Neural cell (in vitro differentiated cells): ENCODE measurements around the gene PAK5. TPM values are rescaled to one million over a fixed set of nuclear protein-coding genes. Genes with fewer than 3 reads are reported as not detected.

Experiments used
- H2AFZ ChIP-seq: fragments of 200-600, 300-800 bp; sonication (generic), shearing (Covaris generic); 2 replicates; pipeline ENCODE4 v1.6.0; 2014; ENCODE audit warnings: low read depth, mild to moderate bottlenecking, antibody characterized with exemption, low read length, moderate library complexity
- H3F3A ChIP-seq: fragments of 200-600 bp; shearing (Covaris generic); 2 replicates; pipeline ENCODE4 v1.6.1; 2016; ENCODE audit warnings: mild to moderate bottlenecking, moderate library complexity, mixed read lengths, antibody characterized with exemption, low read length; ENCODE audit not compliant: insufficient read depth, poor library complexity, severe bottlenecking
- H3K27ac ChIP-seq: fragments of 200-600, 300-800 bp; sonication (generic), shearing (Covaris generic); 2 replicates; pipeline ENCODE4 v1.5.1; 2014; ENCODE audit warnings: mild to moderate bottlenecking, low read length, moderate library complexity
- H3K27me3 ChIP-seq: fragments of 300-800, 200-600 bp; sonication (generic), shearing (Covaris generic); 2 replicates; pipeline ENCODE4 v1.6.0; 2014; ENCODE audit warnings: mild to moderate bottlenecking, low read depth, low read length, moderate library complexity; ENCODE audit not compliant: insufficient read depth
- H3K36me3 ChIP-seq: fragments of 300-800, 200-600 bp; sonication (generic), shearing (Covaris generic); 2 replicates; pipeline ENCODE4 v1.5.1; 2014; ENCODE audit warnings: mild to moderate bottlenecking, antibody characterized with exemption, low read length, moderate library complexity; ENCODE audit not compliant: insufficient read depth
- H3K4me2 ChIP-seq: fragments of 300-800, 200-600 bp; sonication (generic), shearing (Covaris generic); 2 replicates; pipeline ENCODE4 v1.6.0; 2014; ENCODE audit warnings: mild to moderate bottlenecking, low read length
- H3K4me3 ChIP-seq: fragments of 300-800, 200-600 bp; sonication (generic), shearing (Covaris generic); 2 replicates; pipeline ENCODE4 v1.5.1; 2014; ENCODE audit warnings: mild to moderate bottlenecking, low read length, moderate library complexity
- H3K79me2 ChIP-seq: fragments of 200-600 bp; shearing (Covaris generic); replicated peaks from 2 replicates; pipeline ENCODE4 v1.6.0; 2014; ENCODE audit warnings: mild to moderate bottlenecking, low read length, moderate library complexity; ENCODE audit not compliant: insufficient read depth
- H3K9ac ChIP-seq: fragments of 300-800, 200-600 bp; sonication (generic), shearing (Covaris generic); 2 replicates; pipeline ENCODE4 v1.6.1; 2016; ENCODE audit warnings: mild to moderate bottlenecking, low read length, mixed read lengths
- H3K9me2 ChIP-seq: fragments of 200-600 bp; shearing (Covaris generic); 2 replicates; pipeline ENCODE4 v1.6.1; 2016; ENCODE audit warnings: mild to moderate bottlenecking, low read length, mixed read lengths; ENCODE audit not compliant: insufficient read depth
- H3K9me3 ChIP-seq: fragments of 200-600, 300-800 bp; sonication (generic), shearing (Covaris generic); 2 replicates; pipeline ENCODE4 v1.6.1; 2016; ENCODE audit warnings: mild to moderate bottlenecking, mixed run types, low read length, moderate library complexity, mixed read lengths
- H4K20me1 ChIP-seq: fragments of 200-600 bp; shearing (Covaris generic); 2 replicates; pipeline ENCODE4 v1.6.1; 2016; ENCODE audit warnings: mild to moderate bottlenecking, mixed run types; ENCODE audit not compliant: insufficient read depth
- CTCF ChIP-seq: fragments of 450-650 bp; IDR thresholded peaks from 2 replicates; pipeline ENCODE4 v1.5.1; 2014; ENCODE audit warnings: antibody characterized with exemption, mild to moderate bottlenecking, moderate library complexity; ENCODE audit not compliant: poor library complexity, severe bottlenecking
- EP300 ChIP-seq: fragments of 450-650 bp; conservative IDR thresholded peaks from 2 replicates; pipeline ENCODE4 v1.6.1; 2014; ENCODE audit warnings: antibody characterized with exemption, mild to moderate bottlenecking, moderate library complexity; ENCODE audit not compliant: poor library complexity, severe bottlenecking
- EZH2 ChIP-seq: fragments of 200-600, 300-800 bp; shearing (Covaris generic), sonication (generic); IDR thresholded peaks from 2 replicates; pipeline ENCODE4 v1.6.1; 2014; ENCODE audit warnings: antibody characterized with exemption, low read length, borderline replicate concordance, mild to moderate bottlenecking; ENCODE audit not compliant: insufficient read depth, poor library complexity, severe bottlenecking
- MXI1 ChIP-seq: fragments of 450-650 bp; conservative IDR thresholded peaks from 2 replicates; pipeline ENCODE4 v1.6.1; 2014; ENCODE audit warnings: antibody characterized with exemption, mild to moderate bottlenecking; ENCODE audit not compliant: poor library complexity, severe bottlenecking
- POLR2AphosphoS5 ChIP-seq: IDR thresholded peaks from 2 replicates; pipeline ENCODE4 v1.6.1; 2012
- RAD21 ChIP-seq: fragments of 450-650 bp; conservative IDR thresholded peaks from 2 replicates; pipeline ENCODE4 v1.6.1; 2014; ENCODE audit warnings: antibody characterized with exemption, mild to moderate bottlenecking, moderate library complexity
- SMC3 ChIP-seq: fragments of 450-650 bp; conservative IDR thresholded peaks from 2 replicates; pipeline ENCODE4 v1.6.1; 2014; ENCODE audit warnings: antibody characterized with exemption, mild to moderate bottlenecking, moderate library complexity; ENCODE audit not compliant: poor library complexity
- TAF1 ChIP-seq: IDR thresholded peaks from 2 replicates; pipeline ENCODE4 v1.6.1; 2012; ENCODE audit warnings: low read depth
- polyA plus RNA-seq: library from polyadenylated mRNA; depleted of rRNA; stranded (reverse); fragments of >200 nt; gene quantifications from 2 replicates; pipeline ENCODE4 v1.2.3, GENCODE V29; 2014
- TF ChIP-seq, protein P1 (sequence below): IDR thresholded peaks from 2 replicates; pipeline ENCODE4 v1.6.1; 2012; ENCODE audit warnings: borderline replicate concordance

PAK5 gene
- polyA plus RNA-seq, 1 donor from 2014 or later: 48.3 TPM

DNA sequence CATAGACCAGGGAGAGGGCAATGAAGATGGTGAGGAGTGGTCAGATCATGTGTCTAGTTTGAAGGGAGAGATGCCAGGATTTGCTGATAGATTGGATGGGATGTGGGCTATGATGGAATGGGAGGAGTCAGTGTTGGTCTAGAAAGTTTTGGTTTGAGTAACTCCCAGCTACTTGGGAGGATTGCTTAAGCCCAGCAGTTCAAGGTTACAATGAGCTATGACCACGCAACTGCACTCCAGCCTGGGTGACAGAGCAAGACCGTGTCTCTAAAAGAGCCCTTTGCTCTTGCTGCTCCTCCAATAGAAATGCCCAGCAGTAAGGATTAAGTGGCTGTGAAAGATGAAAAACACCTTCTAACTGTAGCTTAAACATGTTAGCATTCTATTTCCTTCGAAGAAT lies 342.7 kb downstream of the PAK5 start:
- Histone ChIP-seq H3K27me3 (no peaks in the 10 kb centered on the region), H3K27ac (no peak overlapping the region), H3K4me3 (no peak overlapping the region), H2AFZ (no peak overlapping the region), H3K79me2 (no peaks in the 10 kb centered on the region), H3K9ac (no peak overlapping the region), H4K20me1 (no peaks in the 10 kb centered on the region), H3K9me2 (no peaks in the 10 kb centered on the region), H3K4me2 (no peak overlapping the region), H3F3A (no peaks in the 10 kb centered on the region), H3K36me3 (no peaks in the 10 kb centered on the region), H3K9me3 (no peaks in the 10 kb centered on the region)
- no peak for TF ChIP-seq POLR2AphosphoS5
- no peak for TF ChIP-seq MXI1
- no peak for TF ChIP-seq RAD21
- no peak for TF ChIP-seq SMC3
- no peak for TF ChIP-seq EP300
- TF ChIP-seq EZH2: no peak
- TF ChIP-seq TAF1: no peak
- no peak for TF ChIP-seq CTCF

- Histone ChIP-seq H3K27ac (no peak overlapping the region), H3K9ac (no peak overlapping the region), H3F3A (no peaks in the 10 kb centered on the region), H3K9me2 (no peaks in the 10 kb centered on the region), H3K36me3 (no peaks in the 10 kb centered on the region), H2AFZ (no peak overlapping the region), H4K20me1 (no peaks in the 10 kb centered on the region), H3K9me3 (no peaks in the 10 kb centered on the region), H3K27me3 (no peaks in the 10 kb centered on the region), H3K4me2 (no peak overlapping the region), H3K4me3 (no peak overlapping the region), H3K79me2 (no peaks in the 10 kb centered on the region)
- TF ChIP-seq RAD21: no peak
- TF ChIP-seq, protein P1, sequence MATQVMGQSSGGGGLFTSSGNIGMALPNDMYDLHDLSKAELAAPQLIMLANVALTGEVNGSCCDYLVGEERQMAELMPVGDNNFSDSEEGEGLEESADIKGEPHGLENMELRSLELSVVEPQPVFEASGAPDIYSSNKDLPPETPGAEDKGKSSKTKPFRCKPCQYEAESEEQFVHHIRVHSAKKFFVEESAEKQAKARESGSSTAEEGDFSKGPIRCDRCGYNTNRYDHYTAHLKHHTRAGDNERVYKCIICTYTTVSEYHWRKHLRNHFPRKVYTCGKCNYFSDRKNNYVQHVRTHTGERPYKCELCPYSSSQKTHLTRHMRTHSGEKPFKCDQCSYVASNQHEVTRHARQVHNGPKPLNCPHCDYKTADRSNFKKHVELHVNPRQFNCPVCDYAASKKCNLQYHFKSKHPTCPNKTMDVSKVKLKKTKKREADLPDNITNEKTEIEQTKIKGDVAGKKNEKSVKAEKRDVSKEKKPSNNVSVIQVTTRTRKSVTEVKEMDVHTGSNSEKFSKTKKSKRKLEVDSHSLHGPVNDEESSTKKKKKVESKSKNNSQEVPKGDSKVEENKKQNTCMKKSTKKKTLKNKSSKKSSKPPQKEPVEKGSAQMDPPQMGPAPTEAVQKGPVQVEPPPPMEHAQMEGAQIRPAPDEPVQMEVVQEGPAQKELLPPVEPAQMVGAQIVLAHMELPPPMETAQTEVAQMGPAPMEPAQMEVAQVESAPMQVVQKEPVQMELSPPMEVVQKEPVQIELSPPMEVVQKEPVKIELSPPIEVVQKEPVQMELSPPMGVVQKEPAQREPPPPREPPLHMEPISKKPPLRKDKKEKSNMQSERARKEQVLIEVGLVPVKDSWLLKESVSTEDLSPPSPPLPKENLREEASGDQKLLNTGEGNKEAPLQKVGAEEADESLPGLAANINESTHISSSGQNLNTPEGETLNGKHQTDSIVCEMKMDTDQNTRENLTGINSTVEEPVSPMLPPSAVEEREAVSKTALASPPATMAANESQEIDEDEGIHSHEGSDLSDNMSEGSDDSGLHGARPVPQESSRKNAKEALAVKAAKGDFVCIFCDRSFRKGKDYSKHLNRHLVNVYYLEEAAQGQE: no peak
- no peak for TF ChIP-seq CTCF
- no peak for TF ChIP-seq EP300
- TF ChIP-seq SMC3: no peak
- TF ChIP-seq TAF1: no peak
- no peak for TF ChIP-seq MXI1
- no peak for TF ChIP-seq POLR2AphosphoS5
- no peak for TF ChIP-seq EZH2
Measured at GRCh38 chr20:9495701-9496100, 343.2 kb downstream of the PAK5 start.
